GM18873 (cell line): Measurements from ENCODE around the gene DNAJC27.

Experiments
- ATAC-seq: cut with Tn5 transposase; IDR thresholded peaks from one replicate; pipeline ENCODE4 v1.9.1; 2021; ENCODE audit warnings: mild to moderate bottlenecking, moderate library complexity, moderate number of reproducible peaks; ENCODE audit not compliant: unreplicated experiment, low FRiP score

Gene DNAJC27

GRCh38 chr2:24926602-24927252 is 45.0 kb downstream of the DNAJC27 start:
- no peak for ATAC-seq

GRCh38 chr2:24926220-24926601 is 45.5 kb downstream of the DNAJC27 start:
- no peak for ATAC-seq

- no peak for ATAC-seq
These were observed 45.9 kb downstream of the DNAJC27 start for GRCh38 chr2:24925815-24926214.

GRCh38 chr2:24924732-24925131 is 47.0 kb downstream of the DNAJC27 start:
- ATAC-seq = no peak

- ATAC-seq = no peak
These were observed 47.5 kb downstream of the DNAJC27 start for GRCh38 chr2:24924266-24924665.

- ATAC-seq = no peak
These were observed 48.6 kb downstream of the DNAJC27 start for GRCh38 chr2:24923106-24923505.

- ATAC-seq = no peak
These were observed 49.2 kb downstream of the DNAJC27 start for GRCh38 chr2:24922556-24922955.

- no peak for ATAC-seq
These were observed 50.8 kb downstream of the DNAJC27 start for GRCh38 chr2:24920809-24921441.

- no peak for ATAC-seq
These were observed 51.5 kb downstream of the DNAJC27 start, which contains the start of gene ADCY3 for GRCh38 chr2:24920098-24920808. TSS of gene ADCY3 (minus strand) at chr2:24920237. CDS start at chr2:24918987, 1,250 bp downstream.

GRCh38 chr2:24919506-24920097 is 52.2 kb downstream of the DNAJC27 start:
- ATAC-seq = no peak

- no peak for ATAC-seq
These were observed 52.7 kb downstream of the DNAJC27 start for GRCh38 chr2:24919037-24919505.

GRCh38 chr2:24918326-24919036 is 53.3 kb downstream of the DNAJC27 start:
- ATAC-seq = no peak

GRCh38 chr2:24917731-24918325 is 53.9 kb downstream of the DNAJC27 start:
- no peak for ATAC-seq

- no peak for ATAC-seq
These were observed 54.7 kb downstream of the DNAJC27 start for GRCh38 chr2:24917086-24917485.

- ATAC-seq = no peak
These were observed 56.0 kb downstream of the DNAJC27 start for GRCh38 chr2:24915796-24916195.

GRCh38 chr2:24915175-24915574 is 56.6 kb downstream of the DNAJC27 start:
- ATAC-seq = no peak

GRCh38 chr2:24914713-24915112 is 57.0 kb downstream of the DNAJC27 start:
- ATAC-seq = no peak

- no peak for ATAC-seq
These were observed 57.8 kb downstream of the DNAJC27 start for GRCh38 chr2:24913911-24914310.

- ATAC-seq = no peak
These were observed 58.8 kb downstream of the DNAJC27 start for GRCh38 chr2:24912986-24913385.

GRCh38 chr2:24912523-24912922 is 59.2 kb downstream of the DNAJC27 start:
- no peak for ATAC-seq
